Endometrium (tissue), 2 donors: ENCODE results near the gene RNF7.
"Not testable (repeated sequence)": the region's sequence is repeated elsewhere in the genome, so short reads cannot be mapped to it uniquely, and the experiment has no call there.

Experiments used
- FAIRE-seq: peaks from 2 replicates; lab custom pipeline; 2012; peaks lifted over from hg19 to GRCh38; lab: Jason Lieb, UNC
- donor health status: control.
- donor health status: control.

Gene RNF7

GRCh38 chr3:141735770-141736465, 2.2 kb upstream of the RNF7 start:
- no peak for FAIRE-seq

DNA sequence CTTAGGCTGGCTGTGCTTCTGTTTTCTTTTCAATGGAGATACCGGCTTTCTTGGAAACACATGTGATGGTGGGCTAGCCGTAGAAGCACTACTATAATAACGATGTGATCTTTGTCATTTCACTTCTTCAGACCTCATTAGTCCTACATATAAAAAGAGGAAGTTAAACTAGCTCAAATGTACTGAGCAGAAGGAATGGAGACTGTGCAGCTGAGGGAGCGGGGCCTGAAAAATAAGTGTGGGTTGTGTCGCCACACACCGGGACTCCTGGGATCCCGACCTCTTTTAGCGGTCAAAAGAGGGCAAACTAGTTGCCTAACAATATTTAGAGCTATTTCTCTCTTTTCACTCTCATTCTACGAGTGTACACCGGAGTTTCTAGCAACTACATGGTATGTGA, 1.0 kb upstream of the RNF7 start:
- FAIRE-seq: no peak

GRCh38 chr3:141737678-141738021, 448 bp upstream of the RNF7 start:
- FAIRE-seq: peak; percentile 80

GRCh38 chr3:141738891-141739363, 829 bp downstream of the RNF7 start:
- FAIRE-seq: no peak

DNA sequence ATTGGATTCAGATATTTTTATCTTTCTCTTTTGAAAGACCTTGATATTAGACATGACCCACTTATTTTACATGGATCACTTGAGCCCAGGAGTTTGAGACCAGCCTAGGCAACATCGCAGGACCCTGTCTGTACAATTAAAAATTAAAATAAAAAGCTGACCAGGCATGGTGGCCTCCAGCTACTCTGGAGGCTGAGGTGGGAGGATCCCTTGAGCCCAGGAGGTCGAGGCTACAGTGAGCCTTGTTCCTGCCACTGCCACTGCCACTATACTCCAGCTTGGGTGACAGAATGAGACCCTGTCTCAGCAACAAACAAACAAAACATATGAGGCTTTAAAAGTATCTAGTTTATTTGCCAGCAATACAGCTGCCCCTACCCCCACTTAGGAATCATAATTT, 1.6 kb downstream of the RNF7 start:
- no peak for FAIRE-seq

DNA sequence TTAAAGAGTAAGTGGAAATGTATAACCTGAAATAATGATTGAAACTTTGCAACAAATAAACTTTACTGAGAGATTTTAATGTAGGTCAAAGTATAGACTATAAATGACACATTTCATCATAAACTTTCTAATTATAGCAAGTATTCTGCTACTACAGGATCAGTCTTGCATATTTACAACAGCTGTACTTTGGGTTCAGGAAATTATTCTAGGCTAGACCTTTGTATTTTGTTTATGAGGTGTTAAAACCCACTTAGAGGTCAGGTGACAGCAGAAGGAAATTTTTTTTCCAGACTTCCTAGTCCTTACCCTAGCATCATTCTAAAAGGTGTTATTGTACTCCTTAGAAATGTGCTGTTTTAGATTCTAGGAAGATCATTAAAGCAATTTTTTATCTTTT, 2.3 kb downstream of the RNF7 start:
- FAIRE-seq: no peak

GRCh38 chr3:141743305-141743704, 5.2 kb downstream of the RNF7 start:
- FAIRE-seq: no peak

GRCh38 chr3:141746962-141747361, 8.9 kb downstream of the RNF7 start:
- no peak for FAIRE-seq

DNA sequence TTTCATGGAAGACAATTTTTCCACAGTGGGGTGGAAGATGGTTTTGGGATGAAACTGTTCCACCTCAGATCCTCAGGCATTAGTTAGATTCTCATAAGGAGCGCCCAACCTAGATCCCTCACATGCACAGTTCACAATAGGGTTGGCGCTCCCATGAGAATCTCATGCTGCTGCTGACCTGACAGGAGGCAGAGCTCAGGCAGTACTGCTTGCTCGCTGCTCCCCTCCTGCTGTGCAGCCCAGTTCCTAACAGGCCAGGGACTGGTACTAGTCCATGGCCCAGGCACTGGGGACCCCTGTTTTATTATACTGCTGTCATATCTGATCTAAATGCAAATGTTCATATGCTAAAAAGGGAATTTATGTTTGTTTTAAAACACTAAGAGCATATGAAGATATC, 15.3 kb downstream of the RNF7 start:
- no peak for FAIRE-seq

DNA sequence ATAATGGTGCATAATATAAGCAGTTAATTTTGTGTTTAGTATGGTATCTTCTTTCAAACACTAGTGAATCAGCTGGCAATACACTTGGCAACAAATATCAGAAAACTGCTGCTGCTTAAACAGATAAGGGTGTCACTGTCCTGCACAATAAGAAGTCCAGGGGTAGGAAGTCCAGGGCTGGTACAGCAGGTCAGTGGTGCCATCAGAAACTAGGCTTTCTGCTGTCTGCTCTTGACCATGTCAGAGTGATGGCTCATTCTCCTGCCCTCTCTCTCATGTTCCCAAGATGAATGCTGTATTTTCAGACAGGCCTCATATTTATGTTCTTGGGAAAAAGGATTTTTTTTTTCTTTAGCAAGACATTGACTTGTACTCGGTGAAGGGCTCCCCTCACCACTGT, 15.9 kb downstream of the RNF7 start:
- FAIRE-seq: no peak

DNA sequence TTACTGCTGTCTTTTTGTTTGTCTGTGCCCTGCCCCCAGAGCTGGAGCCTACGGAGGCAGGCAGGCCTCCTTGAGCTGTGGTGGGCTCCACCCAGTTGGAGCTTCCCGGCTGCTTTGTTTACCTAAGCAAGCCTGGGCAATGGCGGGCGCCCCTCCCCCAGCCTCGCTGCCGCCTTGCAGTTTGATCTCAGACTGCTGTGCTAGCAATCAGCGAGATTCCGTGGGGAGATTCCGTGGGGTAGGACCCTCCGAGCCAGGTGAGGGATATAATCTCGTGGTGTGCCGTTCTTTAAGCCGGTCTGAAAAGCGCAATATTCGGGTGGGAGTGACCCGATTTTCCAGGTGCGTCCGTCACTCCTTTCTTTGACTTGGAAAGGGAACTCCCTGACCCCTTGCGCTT, 24.5 kb downstream of the RNF7 start:
- not testable (repeated sequence) for FAIRE-seq

DNA sequence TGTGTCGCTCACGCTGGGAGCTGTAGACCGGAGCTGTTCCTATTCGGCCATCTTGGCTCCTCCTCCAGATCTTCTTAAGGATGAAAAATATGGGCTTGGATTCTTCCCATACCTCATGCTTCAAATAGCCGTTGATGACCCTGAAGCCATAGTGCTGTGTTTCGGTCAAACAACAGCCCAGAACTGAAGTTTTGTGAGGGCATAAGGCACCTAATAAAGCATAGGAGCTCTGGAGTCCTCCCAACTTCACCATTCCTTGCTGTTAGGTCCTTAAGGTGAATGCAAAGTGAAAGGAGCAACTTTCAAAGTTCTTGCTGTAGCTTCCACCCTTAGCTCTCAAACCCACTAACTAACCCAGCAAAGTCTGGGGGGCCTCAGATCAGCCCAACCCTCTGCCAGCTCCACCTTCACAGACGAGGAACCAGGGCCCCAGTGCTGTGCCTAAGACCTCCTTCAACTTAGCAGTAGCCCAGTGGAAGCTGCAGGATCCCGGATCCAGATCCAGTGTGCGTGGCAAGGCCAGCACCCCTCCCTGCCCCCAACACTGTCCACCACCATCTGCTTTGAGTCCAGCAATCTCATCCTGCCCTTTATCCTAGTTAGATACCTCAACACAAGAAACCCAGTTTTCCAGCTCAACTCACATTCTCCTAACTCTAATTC, 25.1 kb downstream of the RNF7 start, which contains the start of gene GRK7:
Gene GRK7, plus strand, starts transcription at position 321 of the 663 bp plus-strand sequence. CDS start 14,877 bp downstream, outside the sequence.
- no peak for FAIRE-seq

DNA sequence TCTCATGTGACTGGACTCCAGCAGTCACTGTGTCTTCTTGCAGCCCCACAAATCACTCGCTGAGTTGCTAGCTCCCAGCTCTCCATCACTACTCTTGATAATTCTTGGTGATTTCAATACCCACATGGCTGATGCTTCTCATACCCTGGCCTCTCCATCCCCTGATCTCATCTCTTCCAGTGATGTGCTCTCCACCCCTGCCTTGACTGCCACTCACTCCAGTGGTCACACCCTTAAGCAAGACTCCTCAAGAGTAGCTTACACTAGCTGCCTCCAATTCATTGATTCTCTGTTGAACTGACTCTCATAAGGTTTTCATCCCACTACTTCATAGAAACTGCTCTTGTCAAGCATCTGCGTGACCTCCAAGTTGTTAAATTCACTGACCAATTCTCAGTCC, 25.9 kb downstream of the RNF7 start:
- FAIRE-seq: no peak

DNA sequence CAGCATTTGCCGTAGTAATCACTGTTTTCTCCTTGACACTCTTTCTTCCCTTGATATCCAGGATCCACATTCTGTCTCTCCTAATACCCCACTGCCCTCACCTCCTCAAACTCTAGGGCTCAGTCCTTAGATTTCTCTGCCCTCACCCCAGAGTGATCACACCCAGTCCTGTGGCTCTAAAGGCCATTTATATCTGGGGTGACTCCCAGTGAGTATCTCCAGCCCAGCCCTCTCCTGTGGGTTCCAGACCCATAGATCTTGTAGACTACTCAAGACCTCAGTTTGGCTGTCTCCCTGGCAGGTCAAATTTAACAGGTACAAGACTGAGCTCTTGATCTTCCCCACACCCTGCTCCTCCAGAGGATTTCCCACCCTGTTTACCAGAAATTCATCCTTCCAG, 26.4 kb downstream of the RNF7 start:
- FAIRE-seq: no peak

DNA sequence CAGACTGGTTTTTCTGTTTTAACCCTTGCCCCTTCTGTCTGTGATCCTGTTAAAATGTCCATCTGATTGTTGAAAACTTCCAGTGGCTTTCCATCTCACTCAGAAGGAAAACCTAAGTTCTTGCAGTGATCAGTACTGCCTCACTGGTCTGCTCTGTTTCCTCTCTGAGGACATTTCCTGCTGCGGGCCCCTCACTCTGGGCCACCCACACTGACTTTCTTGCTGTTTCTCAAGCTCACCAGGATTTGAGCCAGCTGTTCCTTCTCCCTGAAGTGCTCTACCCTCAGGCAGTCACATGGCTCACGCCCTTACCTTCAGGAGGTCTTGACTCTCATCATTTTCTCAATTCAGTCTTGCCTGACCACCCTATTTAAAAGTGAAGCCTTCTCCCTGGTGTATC, 26.9 kb downstream of the RNF7 start:
- FAIRE-seq: no peak

DNA sequence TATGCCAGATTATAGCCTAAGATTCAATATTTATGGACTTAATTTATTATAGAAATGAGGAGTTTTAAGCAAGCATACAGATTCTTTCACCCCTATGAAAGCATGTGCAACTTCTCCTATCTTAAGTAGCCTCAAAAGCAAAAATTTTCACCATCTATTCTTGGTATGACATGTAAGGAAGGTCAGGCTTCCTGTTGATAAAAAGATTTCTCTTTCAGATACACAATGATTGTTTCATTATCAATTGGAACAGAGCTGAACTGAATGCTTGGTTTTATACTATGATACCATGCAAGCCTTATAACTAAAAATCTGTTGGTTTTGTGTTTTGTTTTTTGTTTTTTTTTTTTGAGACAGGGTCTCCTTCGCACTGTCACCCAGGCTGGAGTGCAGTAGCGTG, 29.0 kb downstream of the RNF7 start:
- no peak for FAIRE-seq

- no peak for FAIRE-seq
These were observed 31.3 kb downstream of the RNF7 start for GRCh38 chr3:141769221-141769894.

GRCh38 chr3:141773676-141774075, 35.6 kb downstream of the RNF7 start:
- FAIRE-seq: no peak

GRCh38 chr3:141776376-141776775, 38.3 kb downstream of the RNF7 start:
- no peak for FAIRE-seq

DNA sequence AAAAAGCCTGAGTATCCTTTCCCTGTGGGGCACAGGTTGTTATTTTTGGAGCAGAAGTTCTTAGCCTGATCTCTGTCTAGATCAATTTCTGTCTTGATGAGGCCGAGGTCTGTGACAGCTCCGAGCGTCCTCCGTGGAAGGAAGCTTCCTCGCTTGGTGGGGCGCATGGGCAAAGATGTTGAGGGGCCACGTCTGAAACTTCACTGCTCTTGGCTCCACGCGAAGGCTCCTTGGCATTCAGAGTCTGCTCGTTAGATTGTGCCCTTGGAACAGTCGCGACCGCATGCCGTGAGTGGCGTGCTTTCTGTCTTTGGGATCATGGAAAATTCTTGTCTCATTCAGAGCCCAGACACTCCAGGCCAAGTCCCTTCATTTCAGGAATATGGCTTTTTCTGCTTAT, 38.8 kb downstream of the RNF7 start:
- no peak for FAIRE-seq

- no peak for FAIRE-seq
These were observed 40.1 kb downstream of the RNF7 start for GRCh38 chr3:141777957-141778813.

GRCh38 chr3:141779667-141780066, 41.6 kb downstream of the RNF7 start:
- FAIRE-seq: no peak
